K562 (cell line): Measurements from ENCODE around the gene KRT8. TPM values are rescaled to one million over a fixed set of nuclear protein-coding genes. Genes with fewer than 3 reads are reported as not detected.

Experiments used
- ATAC-seq: fragments of 200-7000 bp; cut with Tn5 transposase; 3 replicates; pipeline ENCODE4 v1.9.1; 2020; ENCODE audit warnings: moderate library complexity
- BruUV-seq: library from RNA; stranded (reverse); fragments of 400-500 nt; replicated peaks from 2 replicates; lab custom pipeline; 2021; lab: Mats Ljungman, UMichigan
- CTCF ChIA-PET: fragments of 300-600 bp; formaldehyde crosslinking; extraction: SDS; loops from one replicate; lab custom pipeline; 2021; ENCODE audit warnings: low intra/inter-chr PET ratio; lab: Yijun Ruan, JAX
- POLR2A ChIA-PET: fragments of 300-600, 350-650 bp; sonication (Branson Sonifier 250); formaldehyde crosslinking; extraction: SDS; loops from one replicate; lab custom pipeline; 2021; ENCODE audit warnings: antibody characterized with exemption, inconsistent platforms; lab: Yijun Ruan, JAX
- DNase-seq, 4 experiments: peaks; one replicate each; pipeline versions ENCODE4 v3.0.0 to v3.0.0-alpha.2; 2011 to 2018; ENCODE audit warnings: low spot score in 3 of 4, mixed read lengths in 3 of 4; ENCODE audit errors: extremely low read depth in 1 of 4
- FAIRE-seq: peaks from 2 replicates; lab custom pipeline; 2011; peaks lifted over from hg19 to GRCh38; lab: Jason Lieb, UNC
- H2AFZ ChIP-seq: 2 replicates; pipeline ENCODE4 v1.6.0; 2011; ENCODE audit warnings: low read depth, low read length, control low read depth, inconsistent platforms
- H3K27ac ChIP-seq: fragments of 200-600 bp; 3 replicates; pipeline ENCODE4 v1.8.0; 2011; ENCODE audit warnings: low read depth, mild to moderate bottlenecking, control low read depth, inconsistent platforms, low read length, moderate library complexity, mixed read lengths; ENCODE audit errors: extremely low read depth
- H3K27me3 ChIP-seq, 2 experiments: fragments of 300-600 bp in 1 of 2; 2 replicates in 1 of 2; 3 replicates in 1 of 2; pipeline versions ENCODE4 v1.6.0 to v1.8.0; 2011; ENCODE audit warnings: inconsistent platforms in 2 of 2, low read length in 2 of 2, mild to moderate bottlenecking in 1 of 2, mixed read lengths in 1 of 2, moderate library complexity in 1 of 2; ENCODE audit not compliant: control insufficient read depth in 2 of 2, insufficient read depth in 2 of 2
- H3K36me3 ChIP-seq: fragments of 300-600 bp; 3 replicates; pipeline ENCODE4 v1.8.0; 2011; ENCODE audit warnings: mild to moderate bottlenecking, low read length, inconsistent platforms; ENCODE audit not compliant: control insufficient read depth, insufficient read depth
- H3K4me1 ChIP-seq, 2 experiments: fragments of 200-600 bp in 1 of 2; replicated peaks in 1 of 2; 2 replicates in 1 of 2; 3 replicates in 1 of 2; pipeline versions ENCODE4 v1.5.1 to v1.8.0; 2011; ENCODE audit warnings: inconsistent platforms in 2 of 2, low read length in 2 of 2, mild to moderate bottlenecking in 1 of 2, mixed read lengths in 1 of 2, moderate library complexity in 1 of 2; ENCODE audit not compliant: control insufficient read depth in 2 of 2, insufficient read depth in 2 of 2
- H3K4me2 ChIP-seq: 2 replicates; pipeline ENCODE4 v1.6.1; 2011; ENCODE audit warnings: low read length, control low read depth, inconsistent platforms, mixed read lengths; ENCODE audit not compliant: insufficient read depth
- H3K4me3 ChIP-seq: fragments of 200-600 bp; sonication (generic), shearing (Covaris generic); 2 replicates; pipeline ENCODE4 v1.5.1; 2016; ENCODE audit warnings: control low read depth, inconsistent platforms
- H3K79me2 ChIP-seq: fragments of 200-600 bp; 3 replicates; pipeline ENCODE4 v1.8.0; 2011; ENCODE audit warnings: low read length, inconsistent platforms; ENCODE audit not compliant: control insufficient read depth, insufficient read depth
- H3K9ac ChIP-seq, 2 experiments: 2 replicates each; pipeline versions ENCODE4 v1.6.0 to v1.6.1; 2011; ENCODE audit warnings: low read depth in 2 of 2, low read length in 2 of 2, control low read depth in 1 of 2, inconsistent platforms in 1 of 2, mild to moderate bottlenecking in 1 of 2, mixed read lengths in 1 of 2; ENCODE audit not compliant: insufficient read depth in 1 of 2
- H3K9me1 ChIP-seq: one replicate; pipeline ENCODE4 v1.6.0; 2011; ENCODE audit warnings: inconsistent platforms, mild to moderate bottlenecking, low read length, moderate library complexity; ENCODE audit not compliant: control insufficient read depth, insufficient read depth
- H3K9me3 ChIP-seq: replicated peaks from 2 replicates; pipeline ENCODE4 v1.5.1; 2011; ENCODE audit warnings: low read depth, low read length, inconsistent platforms; ENCODE audit not compliant: control insufficient read depth, insufficient read depth
- H4K20me1 ChIP-seq: replicated peaks from 2 replicates; pipeline ENCODE4 v1.6.1; 2011; ENCODE audit warnings: low read length, inconsistent platforms, mixed read lengths; ENCODE audit not compliant: control insufficient read depth, insufficient read depth
- E2F3 ChIP-seq: fragments of 250-450 bp; sonication (Bioruptor Pico); IDR thresholded peaks from 2 replicates; pipeline ENCODE4 v1.4.0; 2020; ENCODE audit warnings: mild to moderate bottlenecking
- TCF3 ChIP-seq: sonication (generic); formaldehyde crosslinking; IDR thresholded peaks from 2 replicates; pipeline ENCODE4 v1.4.0; 2020; ENCODE audit warnings: mild to moderate bottlenecking, missing genetic modification reagents
- XRCC3 ChIP-seq: fragments of 450-650 bp; IDR thresholded peaks from 2 replicates; pipeline ENCODE4 v1.6.1; 2017; ENCODE audit warnings: mild to moderate bottlenecking, moderate library complexity
- ZNF644 ChIP-seq: fragments of 200-800 bp; sonication (Bioruptor generic); IDR thresholded peaks from 2 replicates; pipeline ENCODE4 v1.6.1; 2016; ENCODE audit warnings: low read depth, missing genetic modification characterization, missing compliant biosample characterization
- WGBS: fragments of 100-300 bp; shearing (Covaris generic); methylation state at CpG from one replicate; pipeline ENCODE4 v1.1.6; 2016; ENCODE audit warnings: low coverage, mixed read lengths; ENCODE audit not compliant: insufficient coverage; ENCODE audit errors: missing lambda C conversion rate; 5-methylcytosine and 5-hydroxymethylcytosine counted together
- in situ Hi-C: fragments of 300-500 bp; cut with MboI; formaldehyde crosslinking; loops from 4 replicates; pipeline ENCODE4 v1.15.0; 2018; ENCODE audit warnings: inconsistent platforms, mixed read lengths
- intact Hi-C: fragments of 100-400 bp; cut with micrococcal nuclease; formaldehyde crosslinking; loops from 2 replicates; pipeline ENCODE4 v1.14.2; 2022
- polyA plus RNA-seq, 8 experiments: library from polyadenylated mRNA; depleted of rRNA in 4 of 8; stranded (reverse) in 5 of 8; unstranded in 3 of 8; fragments of >200 nt; fragmentation: Nextera tagmentation in 2 of 8; fragmentation: Illumina TruSeq in 1 of 8; extraction: Ambion mirVana in 2 of 8; extraction: Trizol in 1 of 8; gene quantifications; 2 replicates each; pipeline versions ENCODE4 v1.2.1 to v1.2.3, GENCODE V29; 2011 to 2014; ENCODE audit warnings: inconsistent platforms in 1 of 8, missing spikeins in 1 of 8
- total RNA-seq, 7 experiments: library from RNA; depleted of rRNA in 6 of 7; stranded (reverse); fragments of >200 nt in 6 of 7; fragmentation: Illumina TruSeq in 2 of 7; extraction: Trizol in 2 of 7; gene quantifications; 2 replicates each; pipeline versions ENCODE4 v1.2.1 to v1.2.3, GENCODE V29; 2011 to 2021; ENCODE audit warnings: low replicate concordance in 1 of 7
- TF ChIP-seq, protein P1 (sequence below): fragments of 450-650 bp; IDR thresholded peaks from 2 replicates; pipeline ENCODE4 v1.6.1; 2018; ENCODE audit not compliant: partially characterized antibody
- TF ChIP-seq, protein P2 (sequence below): sonication (generic); formaldehyde crosslinking; IDR thresholded peaks from 2 replicates; pipeline ENCODE4 v1.8.0; 2022; ENCODE audit warnings: mild to moderate bottlenecking, low read depth, missing genetic modification reagents
- TF ChIP-seq, protein P3 (sequence below): sonication (generic); formaldehyde crosslinking; IDR thresholded peaks from 2 replicates; pipeline ENCODE4 v1.5.0; 2020; ENCODE audit warnings: missing genetic modification reagents

Gene KRT8
- total and polyA plus RNA-seq, 9 of the 15 experiments (the other 6 are each of a cell fraction or from before 2014, with no cell fraction given): 41.5 to 661 (median 260) TPM

DNA sequence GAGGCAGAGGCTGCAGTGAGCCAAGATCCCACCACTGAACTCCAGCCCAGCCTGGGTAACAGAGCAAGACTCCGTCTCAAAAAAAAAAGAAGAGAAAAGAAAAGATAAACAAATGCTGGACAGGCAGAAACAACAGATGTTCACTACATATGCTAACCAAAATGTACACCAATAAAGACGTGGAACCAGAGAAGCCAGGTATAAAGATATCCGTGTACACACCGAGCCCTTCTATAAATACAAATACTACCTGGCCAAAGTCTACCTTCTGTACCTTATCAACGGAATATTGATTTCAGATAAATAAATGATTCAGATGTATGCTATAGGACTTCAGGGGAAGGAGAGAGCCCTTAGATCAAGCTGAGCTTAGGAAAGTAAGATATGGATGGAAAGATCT, 10.8 kb upstream of the KRT8 start:
- ATAC-seq (no peak), FAIRE-seq (no peak), DNase-seq (no peak)
- no peaks in the 10 kb centered on the region for H3K9me3 ChIP-seq
- H2AFZ ChIP-seq: no peak overlapping the region
- in situ Hi-C loops: no loop called here
- H3K27ac ChIP-seq: no peak overlapping the region
- no peaks in the 10 kb centered on the region for H3K36me3 ChIP-seq
- intact Hi-C loops: no loop called here
- H3K27me3 ChIP-seq: no peaks in the 10 kb centered on the region
- ChIA-PET POLR2A (interaction anchor here (0.8 to 2.3 kb wide), 2 partner anchors 10 to 36 kb away, joined by 3 to 18 read pairs; partner anchors contain the start of gene KRT8), CTCF (no interaction called here)
- H3K4me1 ChIP-seq: peaks cover 9 to 15% of the 10 kb centered on the region in 2 experiments
- H3K79me2 ChIP-seq: no peaks in the 10 kb centered on the region
- 67% methylated on average over 5 of the region's 5 CpGs for WGBS
- no peak overlapping the region for H3K4me3 ChIP-seq
- H3K9me1 ChIP-seq: no peaks in the 10 kb centered on the region
- H4K20me1 ChIP-seq: no peaks in the 10 kb centered on the region
- no TSS peak for BruUV-seq
- no peak overlapping the region for H3K4me2 ChIP-seq
- no peak overlapping the region for H3K9ac ChIP-seq
- TF ChIP-seq E2F3 (no peak), TCF3 (CRISPR knock-in tag) (no peak), XRCC3 (no peak), ZNF644 (no peak)
- TF ChIP-seq, protein P1, sequence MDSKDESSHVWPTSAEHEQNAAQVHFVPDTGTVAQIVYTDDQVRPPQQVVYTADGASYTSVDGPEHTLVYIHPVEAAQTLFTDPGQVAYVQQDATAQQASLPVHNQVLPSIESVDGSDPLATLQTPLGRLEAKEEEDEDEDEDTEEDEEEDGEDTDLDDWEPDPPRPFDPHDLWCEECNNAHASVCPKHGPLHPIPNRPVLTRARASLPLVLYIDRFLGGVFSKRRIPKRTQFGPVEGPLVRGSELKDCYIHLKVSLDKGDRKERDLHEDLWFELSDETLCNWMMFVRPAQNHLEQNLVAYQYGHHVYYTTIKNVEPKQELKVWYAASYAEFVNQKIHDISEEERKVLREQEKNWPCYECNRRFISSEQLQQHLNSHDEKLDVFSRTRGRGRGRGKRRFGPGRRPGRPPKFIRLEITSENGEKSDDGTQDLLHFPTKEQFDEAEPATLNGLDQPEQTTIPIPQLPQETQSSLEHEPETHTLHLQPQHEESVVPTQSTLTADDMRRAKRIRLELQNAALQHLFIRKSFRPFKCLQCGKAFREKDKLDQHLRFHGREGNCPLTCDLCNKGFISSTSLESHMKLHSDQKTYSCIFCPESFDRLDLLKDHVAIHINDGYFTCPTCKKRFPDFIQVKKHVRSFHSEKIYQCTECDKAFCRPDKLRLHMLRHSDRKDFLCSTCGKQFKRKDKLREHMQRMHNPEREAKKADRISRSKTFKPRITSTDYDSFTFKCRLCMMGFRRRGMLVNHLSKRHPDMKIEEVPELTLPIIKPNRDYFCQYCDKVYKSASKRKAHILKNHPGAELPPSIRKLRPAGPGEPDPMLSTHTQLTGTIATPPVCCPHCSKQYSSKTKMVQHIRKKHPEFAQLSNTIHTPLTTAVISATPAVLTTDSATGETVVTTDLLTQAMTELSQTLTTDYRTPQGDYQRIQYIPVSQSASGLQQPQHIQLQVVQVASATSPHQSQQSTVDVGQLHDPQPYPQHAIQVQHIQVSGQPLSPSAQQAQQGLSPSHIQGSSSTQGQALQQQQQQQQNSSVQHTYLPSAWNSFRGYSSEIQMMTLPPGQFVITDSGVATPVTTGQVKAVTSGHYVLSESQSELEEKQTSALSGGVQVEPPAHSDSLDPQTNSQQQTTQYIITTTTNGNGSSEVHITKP: no peak
- TF ChIP-seq, protein P2, sequence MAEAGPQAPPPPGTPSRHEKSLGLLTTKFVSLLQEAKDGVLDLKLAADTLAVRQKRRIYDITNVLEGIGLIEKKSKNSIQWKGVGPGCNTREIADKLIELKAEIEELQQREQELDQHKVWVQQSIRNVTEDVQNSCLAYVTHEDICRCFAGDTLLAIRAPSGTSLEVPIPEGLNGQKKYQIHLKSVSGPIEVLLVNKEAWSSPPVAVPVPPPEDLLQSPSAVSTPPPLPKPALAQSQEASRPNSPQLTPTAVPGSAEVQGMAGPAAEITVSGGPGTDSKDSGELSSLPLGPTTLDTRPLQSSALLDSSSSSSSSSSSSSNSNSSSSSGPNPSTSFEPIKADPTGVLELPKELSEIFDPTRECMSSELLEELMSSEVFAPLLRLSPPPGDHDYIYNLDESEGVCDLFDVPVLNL (CRISPR knock-in tag): no peak
- TF ChIP-seq, protein P3, sequence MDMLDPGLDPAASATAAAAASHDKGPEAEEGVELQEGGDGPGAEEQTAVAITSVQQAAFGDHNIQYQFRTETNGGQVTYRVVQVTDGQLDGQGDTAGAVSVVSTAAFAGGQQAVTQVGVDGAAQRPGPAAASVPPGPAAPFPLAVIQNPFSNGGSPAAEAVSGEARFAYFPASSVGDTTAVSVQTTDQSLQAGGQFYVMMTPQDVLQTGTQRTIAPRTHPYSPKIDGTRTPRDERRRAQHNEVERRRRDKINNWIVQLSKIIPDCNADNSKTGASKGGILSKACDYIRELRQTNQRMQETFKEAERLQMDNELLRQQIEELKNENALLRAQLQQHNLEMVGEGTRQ (CRISPR knock-in tag): no peak
- TF ChIP-seq, all 486 proteins: peak for 0
